Spleen (tissue), 11 donors: ENCODE measurements around the gene LMCD1. TPM values are rescaled to one million over a fixed set of nuclear protein-coding genes. Genes with fewer than 3 reads are reported as not detected.

ENCODE experiments used
- DNase-seq: peaks from one replicate; pipeline ENCODE4 v3.0.0-alpha.2; 2020
- H3K27ac ChIP-seq, 8 donors: fragments of 200-600 bp; sonication (generic) in 7 of 8; 1 replicate in 4 of 8; 2 replicates in 4 of 8; pipeline versions ENCODE4 v1.5.0 to v1.8.0; 2016 to 2021; ENCODE audit warnings: inconsistent platforms in 4 of 8, mild to moderate bottlenecking in 4 of 8, moderate library complexity in 1 of 8
- H3K27me3 ChIP-seq, 7 donors: fragments of 200-600 bp; sonication (generic) in 6 of 7; replicated peaks in 1 of 7; 1 replicate in 4 of 7; 2 replicates in 3 of 7; pipeline versions ENCODE4 v1.5.0 to v1.8.0; 2016 to 2021; ENCODE audit warnings: inconsistent platforms in 3 of 7, mild to moderate bottlenecking in 1 of 7
- H3K36me3 ChIP-seq, 6 donors: fragments of 200-600 bp; sonication (generic) in 5 of 6; 1 replicate in 4 of 6; 2 replicates in 2 of 6; pipeline versions ENCODE4 v1.5.0 to v1.8.0; 2016 to 2021; ENCODE audit warnings: inconsistent platforms in 2 of 6
- H3K4me1 ChIP-seq, 6 donors: fragments of 200-600 bp; sonication (generic) in 5 of 6; 1 replicate in 3 of 6; 2 replicates in 3 of 6; pipeline versions ENCODE4 v1.5.0 to v1.8.0; 2016 to 2021; ENCODE audit warnings: inconsistent platforms in 3 of 6
- H3K4me3 ChIP-seq, 8 donors: fragments of 200-600 bp; sonication (generic) in 7 of 8; 1 replicate in 4 of 8; 2 replicates in 4 of 8; pipeline versions ENCODE4 v1.5.0 to v1.8.0; 2016 to 2021; ENCODE audit warnings: inconsistent platforms in 4 of 8, mild to moderate bottlenecking in 4 of 8, moderate library complexity in 2 of 8
- H3K9me3 ChIP-seq, 8 donors: fragments of 200-600 bp; sonication (generic) in 7 of 8; 1 replicate in 4 of 8; 2 replicates in 4 of 8; pipeline versions ENCODE4 v1.5.0 to v1.8.0; 2016 to 2021; ENCODE audit warnings: inconsistent platforms in 4 of 8
- CTCF ChIP-seq, 11 experiments: fragments of 200-600 bp in 7 of 11; fragments of 450-650 bp in 4 of 11; sonication (generic) in 4 of 11; IDR thresholded peaks in 8 of 11; conservative IDR thresholded peaks in 3 of 11; 1 replicate in 7 of 11; 2 replicates in 4 of 11; pipeline versions ENCODE4 v1.4.0 to v1.8.0; 2016 to 2021; ENCODE audit warnings: antibody characterized with exemption in 11 of 11, inconsistent platforms in 4 of 11, mild to moderate bottlenecking in 1 of 11
- POLR2A ChIP-seq, 3 donors: fragments of 450-650 bp; IDR thresholded peaks; one replicate each; pipeline ENCODE4 v1.5.1; 2017; ENCODE audit warnings: antibody characterized with exemption in 3 of 3, mild to moderate bottlenecking in 1 of 3
- POLR2AphosphoS5 ChIP-seq, 3 donors: sonication (generic); formaldehyde crosslinking; IDR thresholded peaks; one replicate each; pipeline ENCODE4 v1.5.1; 2017; ENCODE audit warnings: antibody characterized with exemption in 3 of 3
- WGBS, 5 donors: extraction: QIAGEN DNeasy Blood & Tissue Kit in 3 of 5; methylation state at CpG; one replicate each; pipeline versions ENCODE4 v1.1.5 to v1.1.7; 2013 to 2018; 5-methylcytosine and 5-hydroxymethylcytosine counted together
- intact Hi-C: fragments of 100-400 bp; cut with DNase I; formaldehyde crosslinking; loops from one replicate; pipeline ENCODE4 v1.15.0; 2023; ENCODE audit warnings: low total_unique reads
- polyA plus RNA-seq, 3 donors: library from polyadenylated mRNA; stranded (reverse); fragments of 200-250 nt; gene quantifications; one replicate each; pipeline ENCODE4 v1.2.1, GENCODE V29; 2013
- total RNA-seq, 7 donors: library from RNA; depleted of rRNA in 3 of 7; stranded (reverse); fragments of >200 nt in 3 of 7; fragmentation: NEBNext Ultra II Directional in 4 of 7; extraction: Animal tissue kit (Norgen Biotek cat#: 25700) in 4 of 7; gene quantifications; one replicate each; pipeline versions ENCODE4 v1.1.0 to v1.2.1, GENCODE V29; 2016 to 2021
- donor health status: healthy with polysubstance abuse.
- donor health status: DM: no; HTN: no; CAD: no; lungs with moderate emphysema.
- donor health status: DM: no; HTN: no; CAD: no.
- donor health status: Bipolar disorder and iron deficiency.
- donor health status: healthy.
- donor health status: DM: no; HTN: no; CAD: no.
- donor health status: DM: yes; HTN: yes; CAD: no.

Gene LMCD1
- total and polyA plus RNA-seq, 10 donors: 24.5 to 203 (median 78.7) TPM

GRCh38 chr3:8563146-8563545, 61.5 kb downstream of the LMCD1 start:
- H3K9me3 ChIP-seq: no peaks in the 10 kb centered on the region
- H3K27me3 ChIP-seq: no peaks in the 10 kb centered on the region
- intact Hi-C loops: no loop called here
- peaks cover 0 to 48% (median 12%) of the 10 kb centered on the region in 6 donors for H3K36me3 ChIP-seq
- no peak overlapping the region for H3K27ac ChIP-seq
- WGBS, 5 donors: 58 to 69% (median 67%) methylated on average over 4 of the region's 4 CpGs
- no peak overlapping the region for H3K4me3 ChIP-seq
- peaks cover 0 to 5% (median 0%) of the 10 kb centered on the region in 6 donors for H3K4me1 ChIP-seq
- TF ChIP-seq POLR2AphosphoS5 (IDR thresholded peaks at IDR 0.05): no peak
- no peak for TF ChIP-seq CTCF (IDR thresholded peaks at IDR 0.05 in 8 of 11, conservative IDR thresholded peaks at IDR 0.05 in 3 of 11)
- TF ChIP-seq POLR2A (IDR thresholded peaks at IDR 0.05): no peak
- no peak for DNase-seq

DNA sequence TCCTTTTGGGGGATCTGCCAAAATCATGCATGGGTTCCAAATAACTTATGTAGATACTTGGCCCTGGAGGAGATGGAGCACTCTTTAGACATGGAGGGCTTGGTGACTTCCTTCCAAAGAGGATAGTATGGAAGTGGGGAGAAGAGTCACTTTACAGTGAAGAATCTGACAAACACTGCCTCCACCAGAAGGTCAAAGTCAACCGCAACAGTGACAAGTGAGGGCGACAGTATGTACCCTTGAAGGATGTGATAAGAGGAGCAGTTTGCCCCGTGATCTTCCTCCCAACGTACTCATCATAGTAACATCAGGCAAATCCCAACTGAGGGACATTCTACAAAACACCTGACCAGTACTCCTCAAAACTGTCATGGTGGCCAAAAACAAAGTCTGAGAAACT, 62.0 kb downstream of the LMCD1 start:
- no peak for DNase-seq
- Histone ChIP-seq H3K9me3 (no peaks in the 10 kb centered on the region), H3K4me1 (peaks cover 0 to 5% (median 0%) of the 10 kb centered on the region in 6 donors), H3K36me3 (peaks cover 0 to 51% (median 12%) of the 10 kb centered on the region in 6 donors), H3K27me3 (no peaks in the 10 kb centered on the region), H3K4me3 (no peak overlapping the region), H3K27ac (no peak overlapping the region)
- intact Hi-C loops: no loop called here
- WGBS, 5 donors: 86 to 93% (median 89%) methylated on average over 4 of the region's 4 CpGs
- no peak for TF ChIP-seq CTCF (IDR thresholded peaks at IDR 0.05 in 8 of 11, conservative IDR thresholded peaks at IDR 0.05 in 3 of 11)

DNA sequence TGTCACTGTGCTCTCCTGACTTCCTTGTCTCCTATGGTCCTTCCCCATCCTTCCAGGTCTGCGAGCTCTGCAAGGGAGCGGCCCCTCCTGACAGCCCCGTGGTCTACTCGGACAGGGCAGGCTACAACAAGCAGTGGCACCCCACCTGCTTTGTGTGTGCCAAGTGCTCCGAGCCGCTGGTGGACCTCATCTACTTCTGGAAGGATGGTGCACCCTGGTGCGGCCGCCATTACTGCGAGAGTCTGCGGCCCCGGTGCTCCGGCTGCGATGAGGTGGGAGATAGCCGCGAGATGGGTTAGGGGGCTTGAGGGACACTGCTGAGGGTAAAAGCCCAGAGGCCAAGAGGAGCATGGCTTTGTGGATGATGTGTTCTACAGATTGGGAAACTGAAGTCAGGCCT, 63.8 kb downstream of the LMCD1 start:
- no peak for DNase-seq
- intact Hi-C loops: no loop called here
- Histone ChIP-seq H3K36me3 (peaks cover 0 to 61% (median 12%) of the 10 kb centered on the region in 6 donors), H3K9me3 (no peaks in the 10 kb centered on the region), H3K27ac (no peak overlapping the region), H3K4me3 (no peak overlapping the region), H3K4me1 (peaks cover 0 to 6% (median under 1%) of the 10 kb centered on the region in 6 donors), H3K27me3 (no peaks in the 10 kb centered on the region)
- 94 to 99% (median 95%) methylated on average over 13 to 15 of the region's 15 CpGs for WGBS, 5 donors
- no peak for TF ChIP-seq POLR2A (IDR thresholded peaks at IDR 0.05)
- peak in 1 of 3 donors; percentile 50 for TF ChIP-seq POLR2AphosphoS5 (IDR thresholded peaks at IDR 0.05)
- TF ChIP-seq CTCF (IDR thresholded peaks at IDR 0.05 in 8 of 11, conservative IDR thresholded peaks at IDR 0.05 in 3 of 11): no peak

DNA sequence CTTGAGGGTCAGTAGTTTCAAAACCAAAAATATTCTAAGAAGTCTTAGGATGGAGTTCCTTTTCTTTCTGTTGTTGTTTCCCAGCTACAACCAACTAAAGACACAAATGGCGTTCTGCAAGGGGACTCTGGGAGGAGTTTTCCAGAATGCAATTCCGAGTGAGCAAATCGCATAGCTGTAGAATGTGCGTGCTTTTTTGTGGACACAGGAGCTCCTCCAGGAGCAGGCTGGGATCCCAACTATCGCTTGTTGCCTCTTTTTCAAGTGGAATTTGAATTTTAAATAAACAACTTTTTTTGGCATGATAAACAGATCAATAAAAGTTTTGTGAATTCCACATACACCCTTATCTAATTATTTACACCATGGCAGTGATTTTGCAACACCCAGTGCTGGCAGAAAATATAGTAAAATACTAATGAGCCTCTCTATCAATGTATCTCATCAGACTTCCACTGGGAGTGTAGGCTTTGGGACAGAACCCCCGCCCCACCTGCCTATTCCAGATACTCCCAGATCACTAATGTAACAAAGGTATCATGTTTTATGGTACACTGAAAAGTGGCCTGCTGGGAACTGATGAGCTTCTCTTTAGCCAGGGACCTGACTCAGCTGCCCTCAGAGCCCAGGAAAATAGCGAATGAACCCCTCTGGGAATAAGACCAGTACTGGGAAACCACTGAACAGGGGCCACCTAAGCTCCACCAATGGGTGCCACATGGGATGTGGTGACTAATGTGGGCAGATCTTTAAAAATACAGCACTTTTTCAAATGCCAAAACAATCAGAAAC, 66.4 kb downstream of the LMCD1 start:
- intact Hi-C loops: no loop called here
- Histone ChIP-seq H3K9me3 (no peaks in the 10 kb centered on the region), H3K4me1 (peaks cover 0 to 27% (median 15%) of the 10 kb centered on the region in 6 donors), H3K36me3 (peaks cover 0 to 64% (median 12%) of the 10 kb centered on the region in 6 donors), H3K27ac (peak overlapping the region in 2 of 8 donors; percentile 5 to 12), H3K4me3 (no peak overlapping the region), H3K27me3 (no peaks in the 10 kb centered on the region)
- DNase-seq: no peak
- TF ChIP-seq POLR2AphosphoS5 (IDR thresholded peaks at IDR 0.05): no peak
- TF ChIP-seq CTCF (IDR thresholded peaks at IDR 0.05 in 8 of 11, conservative IDR thresholded peaks at IDR 0.05 in 3 of 11): no peak
- no peak for TF ChIP-seq POLR2A (IDR thresholded peaks at IDR 0.05)
- 89 to 98% (median 90%) methylated on average over 7 of the region's 7 CpGs for WGBS, 5 donors
